ENCODE data around the gene ATF6. TPM values are rescaled to one million over a fixed set of nuclear protein-coding genes. Genes with fewer than 3 reads are reported as not detected.
A peak's percentile ranks its signal among the peaks of the same experiment; 100 is the strongest.
"Not testable (repeated sequence)": the region's sequence is repeated elsewhere in the genome, so short reads cannot be mapped to it uniquely, and the experiment has no call there.

Gene ATF6, protein sequence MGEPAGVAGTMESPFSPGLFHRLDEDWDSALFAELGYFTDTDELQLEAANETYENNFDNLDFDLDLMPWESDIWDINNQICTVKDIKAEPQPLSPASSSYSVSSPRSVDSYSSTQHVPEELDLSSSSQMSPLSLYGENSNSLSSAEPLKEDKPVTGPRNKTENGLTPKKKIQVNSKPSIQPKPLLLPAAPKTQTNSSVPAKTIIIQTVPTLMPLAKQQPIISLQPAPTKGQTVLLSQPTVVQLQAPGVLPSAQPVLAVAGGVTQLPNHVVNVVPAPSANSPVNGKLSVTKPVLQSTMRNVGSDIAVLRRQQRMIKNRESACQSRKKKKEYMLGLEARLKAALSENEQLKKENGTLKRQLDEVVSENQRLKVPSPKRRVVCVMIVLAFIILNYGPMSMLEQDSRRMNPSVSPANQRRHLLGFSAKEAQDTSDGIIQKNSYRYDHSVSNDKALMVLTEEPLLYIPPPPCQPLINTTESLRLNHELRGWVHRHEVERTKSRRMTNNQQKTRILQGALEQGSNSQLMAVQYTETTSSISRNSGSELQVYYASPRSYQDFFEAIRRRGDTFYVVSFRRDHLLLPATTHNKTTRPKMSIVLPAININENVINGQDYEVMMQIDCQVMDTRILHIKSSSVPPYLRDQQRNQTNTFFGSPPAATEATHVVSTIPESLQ
- total RNA-seq (2014; rRNA removed; shearing (Covaris generic)), result 25.3 and 25.9 TPM in 2 replicates

DNA sequence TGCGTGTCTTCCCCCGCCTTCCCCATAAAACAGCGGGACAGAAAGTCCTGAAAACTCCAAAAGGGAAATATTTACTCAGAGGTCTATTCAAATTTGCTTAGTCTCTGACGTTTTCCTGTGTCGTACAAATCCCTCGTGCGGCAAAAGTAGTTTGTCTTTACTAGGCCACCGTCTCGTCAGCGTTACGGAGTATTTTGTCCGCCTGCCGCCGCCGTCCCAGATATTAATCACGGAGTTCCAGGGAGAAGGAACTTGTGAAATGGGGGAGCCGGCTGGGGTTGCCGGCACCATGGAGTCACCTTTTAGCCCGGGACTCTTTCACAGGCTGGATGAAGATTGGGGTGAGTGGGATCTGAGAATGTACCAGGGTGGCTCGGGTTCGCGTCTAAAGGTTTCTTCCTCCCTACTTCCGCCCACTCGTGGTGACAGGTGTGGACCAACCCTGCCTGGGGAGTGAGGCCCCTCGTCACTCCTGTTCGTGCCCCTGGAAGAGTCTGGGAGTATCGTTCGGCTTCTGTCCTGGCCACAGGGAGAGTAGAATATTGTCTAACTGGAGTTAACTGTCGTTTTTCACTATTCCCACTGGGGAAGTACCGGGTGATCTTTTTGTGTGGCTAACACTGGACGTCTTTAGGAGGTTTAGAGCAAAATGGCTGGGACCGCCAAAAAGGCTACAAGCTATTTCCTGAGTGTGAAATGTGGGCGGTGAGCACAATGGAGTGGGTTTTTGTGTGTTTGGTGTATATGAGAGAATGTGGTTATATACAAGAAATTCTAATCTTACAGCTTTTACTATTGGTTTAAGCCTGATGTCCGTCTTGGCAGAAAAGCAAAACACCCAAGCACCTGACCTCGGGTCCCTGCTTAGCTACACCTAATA, at the start of gene ATF6:
ATF6 (plus strand) TSS at position 219 of the 880 bp plus-strand sequence; CDS start at position 260, 41 bp downstream.
- no peaks in the 10 kb centered on the region for H3K27me3 ChIP-seq
- H3K4me3 ChIP-seq, result peak within 1 kb of the TSS; percentile 77
- H3K9me3 ChIP-seq (replicated peaks), result no peaks in the 10 kb centered on the region
- no peaks in the 10 kb centered on the region for H3K4me1 ChIP-seq
- DNase-seq, result peak; percentile 85 to 91
- H3K36me3 ChIP-seq, result no peaks in the 10 kb centered on the region
- peak within 1 kb of the TSS; percentile 66 for H3K27ac ChIP-seq

DNA sequence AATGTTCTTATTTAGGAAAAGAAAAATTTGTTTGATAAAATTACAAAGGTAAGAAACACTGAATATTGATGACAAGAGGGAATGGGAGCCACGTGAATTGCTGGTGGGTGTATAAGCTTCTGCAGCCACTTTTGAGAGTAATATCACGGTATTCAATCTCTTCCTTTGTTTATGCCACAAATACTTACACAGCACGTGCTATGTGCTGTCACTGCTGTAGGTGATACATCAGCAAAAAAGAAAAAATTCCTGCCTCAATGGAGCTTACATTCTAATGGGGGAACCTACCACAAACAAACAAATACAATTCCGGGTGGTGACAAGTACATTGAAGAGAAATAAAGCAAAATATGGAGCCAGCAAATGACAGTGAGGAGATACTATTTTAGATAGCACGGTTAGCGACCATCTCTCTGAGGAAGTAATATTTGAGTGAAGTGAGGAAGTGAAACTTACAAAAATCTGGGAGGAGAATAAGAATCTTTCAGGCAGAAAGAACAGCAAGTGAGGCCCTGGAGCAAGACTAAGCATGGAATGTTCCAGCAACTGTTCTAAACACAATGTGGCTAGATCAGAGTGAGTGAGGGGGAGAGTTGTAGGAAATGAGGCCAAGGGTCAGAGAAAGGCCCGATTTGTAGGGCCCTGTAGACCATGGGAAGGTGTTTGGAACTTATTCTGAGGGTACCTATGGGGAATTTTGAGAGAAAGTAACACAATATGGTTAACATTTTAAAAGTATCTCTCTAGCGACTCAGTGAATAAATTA, 47.4 kb upstream of the ATF6 start:
- Histone ChIP-seq H3K4me3 (no peak overlapping the region), H3K27me3 (no peaks in the 10 kb centered on the region), H3K36me3 (no peaks in the 10 kb centered on the region; the same call in 1 of the 2 replicates), H3K9me3 (replicated peaks) (no peaks in the 10 kb centered on the region), H3K27ac (no peak overlapping the region), H3K4me1 (peaks cover 4% of the 10 kb centered on the region; the same call in 1 of the 2 replicates)
- no peak for DNase-seq

DNA sequence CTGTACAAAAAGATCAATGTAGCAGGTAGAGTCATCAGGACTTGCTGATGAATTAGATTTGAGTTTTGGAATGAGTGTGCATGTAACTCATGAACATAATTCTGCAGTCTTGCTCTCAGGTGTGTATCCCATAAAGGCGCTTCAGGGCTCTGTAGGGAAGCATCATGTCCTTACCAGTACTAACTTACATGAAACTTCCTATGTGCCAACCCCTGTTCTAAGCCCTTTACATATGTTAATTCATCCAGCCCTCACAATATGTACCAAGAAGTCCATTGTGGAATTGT, 46.9 kb upstream of the ATF6 start:
- DNase-seq, result no peak
- no peak overlapping the region for H3K4me3 ChIP-seq
- H3K27me3 ChIP-seq, result no peaks in the 10 kb centered on the region
- no peak overlapping the region for H3K27ac ChIP-seq
- H3K4me1 ChIP-seq, result peaks cover 4% of the 10 kb centered on the region; the same call in 1 of the 2 replicates
- H3K36me3 ChIP-seq, result no peaks in the 10 kb centered on the region
- H3K9me3 ChIP-seq (replicated peaks), result no peaks in the 10 kb centered on the region

DNA sequence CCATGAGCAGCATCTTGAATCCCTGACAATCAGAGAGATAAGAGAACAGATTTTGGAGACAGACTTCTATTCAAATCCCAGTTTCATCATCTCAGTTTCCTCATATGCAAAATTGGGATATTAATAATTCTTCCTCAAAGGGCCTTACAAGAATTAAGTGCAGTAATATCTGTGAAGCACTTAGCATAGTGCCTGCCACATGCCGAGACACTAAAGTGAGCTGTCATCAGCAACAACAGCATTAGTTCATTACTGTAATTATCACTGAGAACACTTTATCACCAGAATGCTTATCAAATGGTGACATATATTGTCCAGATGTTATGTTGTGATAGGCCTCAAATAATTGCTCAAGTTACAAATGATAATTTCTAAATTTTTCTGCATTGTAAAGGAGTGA, 45.7 kb upstream of the ATF6 start:
- Histone ChIP-seq H3K4me1 (peaks cover 4% of the 10 kb centered on the region; the same call in 1 of the 2 replicates), H3K9me3 (replicated peaks) (no peaks in the 10 kb centered on the region), H3K4me3 (no peak overlapping the region), H3K27me3 (no peaks in the 10 kb centered on the region), H3K27ac (no peak overlapping the region), H3K36me3 (no peaks in the 10 kb centered on the region)
- DNase-seq, result no peak

DNA sequence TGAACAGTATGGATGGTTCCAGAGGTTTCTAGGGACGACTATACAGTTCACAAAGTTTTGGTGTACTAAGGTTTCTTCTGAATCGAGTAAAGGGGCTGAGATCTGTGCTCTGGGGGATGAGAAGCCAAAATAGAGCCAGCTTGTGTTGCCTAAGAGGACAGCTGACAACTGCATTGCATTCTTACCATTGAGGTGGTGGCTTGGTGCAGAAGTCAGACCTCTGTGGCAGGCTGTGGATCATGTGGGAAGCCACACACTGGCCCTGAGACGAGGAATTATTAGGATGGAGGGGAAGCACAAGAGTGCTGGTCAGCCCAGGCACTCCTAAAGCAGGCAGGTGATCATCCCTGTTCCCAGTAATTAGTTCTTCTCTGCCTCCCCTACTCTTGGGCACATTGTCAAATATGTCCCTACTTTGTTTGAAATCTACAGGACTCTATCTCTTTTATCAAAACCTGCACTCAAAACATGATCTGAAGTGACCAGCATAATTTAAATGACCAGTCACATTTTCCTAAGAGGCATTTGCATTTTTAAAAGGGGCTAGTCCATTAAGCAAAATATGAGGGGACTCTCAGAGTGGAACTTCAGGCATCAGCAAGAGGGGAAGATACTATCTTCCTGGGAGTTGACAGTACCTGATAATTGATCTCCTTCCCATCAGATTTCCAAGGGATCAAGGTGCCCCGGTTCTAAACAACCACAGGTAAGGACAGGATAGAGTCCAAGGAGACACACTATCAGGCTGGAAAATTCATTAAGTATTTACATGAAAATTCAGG, 45.0 kb upstream of the ATF6 start, which contains the start of gene FCRLB:
FCRLB (plus strand) TSS at position 589 of the 782 bp plus-strand sequence. CDS start 1,129 bp downstream, outside the sequence.
- H3K9me3 ChIP-seq (replicated peaks), result no peaks in the 10 kb centered on the region
- H3K4me1 ChIP-seq, result peaks cover 4% of the 10 kb centered on the region; the same call in 1 of the 2 replicates
- no peaks in the 10 kb centered on the region for H3K27me3 ChIP-seq
- no peak within 1 kb of the TSS for H3K27ac ChIP-seq
- no peaks in the 10 kb centered on the region for H3K36me3 ChIP-seq
- DNase-seq, result peak in 1 of 2 experiments; percentile 23
- H3K4me3 ChIP-seq, result no peak within 1 kb of the TSS

DNA sequence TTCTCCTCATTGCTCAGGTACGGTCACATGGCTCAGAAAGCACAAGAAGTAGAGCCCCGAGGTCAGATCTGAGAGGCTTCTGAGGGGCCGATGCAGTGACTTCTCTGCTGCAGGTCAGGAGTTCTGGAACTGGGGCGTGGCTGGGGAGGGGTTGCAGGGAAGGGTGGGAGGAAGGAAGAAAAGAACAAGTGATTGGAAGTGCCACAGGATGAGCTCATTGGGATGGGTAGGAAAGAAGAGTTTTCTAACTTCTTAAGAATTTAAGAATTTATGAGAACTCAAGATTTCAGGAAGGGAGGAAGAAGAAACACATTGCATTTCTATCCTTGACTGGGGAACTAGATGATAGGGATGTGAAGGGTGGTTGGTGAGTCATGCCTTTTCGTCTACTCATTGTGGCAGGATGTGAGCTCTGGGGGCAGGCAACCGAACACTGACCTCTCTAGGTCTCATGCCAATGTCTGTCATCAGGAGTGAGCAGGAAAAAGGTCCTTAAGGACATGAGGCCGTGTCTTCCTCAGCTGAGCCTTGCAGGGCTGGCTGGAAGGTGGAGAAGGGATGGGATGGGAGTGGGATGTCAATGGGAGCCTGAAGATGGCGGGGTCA, 44.3 kb upstream of the ATF6 start:
- DNase-seq, result peak in 1 of 2 experiments; percentile 17
- Histone ChIP-seq H3K4me1 (peaks cover 4% of the 10 kb centered on the region; the same call in 1 of the 2 replicates), H3K27me3 (no peaks in the 10 kb centered on the region), H3K36me3 (no peaks in the 10 kb centered on the region), H3K4me3 (no peak overlapping the region), H3K27ac (no peak overlapping the region), H3K9me3 (replicated peaks) (no peaks in the 10 kb centered on the region)

DNA sequence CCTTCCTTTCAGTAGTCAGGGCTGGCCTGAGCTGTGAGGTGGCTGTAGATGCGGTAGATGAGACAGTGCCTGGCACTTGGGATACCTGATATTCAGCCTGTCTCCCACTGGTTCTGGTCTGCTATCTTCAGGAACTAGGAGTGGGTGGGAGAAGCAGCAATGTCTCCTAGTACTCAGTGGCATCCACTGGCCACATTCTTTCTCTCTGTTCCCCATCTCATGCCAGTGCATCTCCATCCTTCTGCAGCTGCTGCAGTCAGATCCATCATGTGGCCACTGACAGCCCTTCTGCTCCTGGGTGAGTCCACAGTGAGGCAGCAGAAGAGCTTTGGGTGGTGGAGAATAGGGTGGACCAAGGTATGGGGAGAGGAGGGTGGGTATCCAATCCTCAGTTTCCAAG, 43.7 kb upstream of the ATF6 start:
- Histone ChIP-seq H3K4me1 (peaks cover 4% of the 10 kb centered on the region; the same call in 1 of the 2 replicates), H3K9me3 (replicated peaks) (no peaks in the 10 kb centered on the region), H3K36me3 (no peaks in the 10 kb centered on the region), H3K27me3 (no peaks in the 10 kb centered on the region), H3K27ac (no peak overlapping the region), H3K4me3 (no peak overlapping the region)
- DNase-seq, result no peak

DNA sequence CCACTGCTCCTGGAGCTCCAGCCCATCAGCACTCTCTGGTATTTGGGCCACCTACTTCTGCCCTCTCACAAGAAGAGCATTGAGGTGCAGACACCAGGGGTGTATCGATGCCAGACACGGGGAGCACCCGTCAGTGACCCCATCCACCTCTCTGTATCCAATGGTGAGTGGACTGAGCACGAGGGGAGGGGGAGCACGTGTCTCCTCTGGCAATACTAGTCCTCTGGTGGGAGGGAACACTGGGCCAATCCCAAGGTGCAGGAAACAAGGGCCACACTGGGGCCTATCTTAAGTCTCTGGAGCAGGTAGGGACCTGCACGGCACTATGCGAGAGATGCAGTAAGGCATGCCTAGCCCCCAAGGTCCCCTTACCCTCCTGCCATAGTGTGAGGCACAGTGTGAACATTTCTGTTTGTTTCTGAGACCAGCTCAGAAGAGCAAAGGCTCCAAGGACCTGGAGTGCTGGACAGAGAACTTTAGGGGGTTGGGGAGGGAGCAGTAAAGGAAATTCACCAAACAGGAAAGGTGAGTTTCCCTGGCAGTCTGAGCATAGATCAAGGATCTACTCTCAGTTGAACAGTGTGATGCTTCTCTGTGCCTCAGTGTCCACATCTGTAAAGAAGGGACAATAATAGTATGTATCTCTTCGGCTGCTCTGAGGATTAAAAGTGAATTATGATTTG, 42.5 kb upstream of the ATF6 start:
- Histone ChIP-seq H3K27ac (no peak overlapping the region), H3K4me1 (peaks cover 6% of the 10 kb centered on the region), H3K27me3 (no peaks in the 10 kb centered on the region), H3K4me3 (no peak overlapping the region), H3K9me3 (replicated peaks) (no peaks in the 10 kb centered on the region), H3K36me3 (no peaks in the 10 kb centered on the region)
- DNase-seq, result no peak

DNA sequence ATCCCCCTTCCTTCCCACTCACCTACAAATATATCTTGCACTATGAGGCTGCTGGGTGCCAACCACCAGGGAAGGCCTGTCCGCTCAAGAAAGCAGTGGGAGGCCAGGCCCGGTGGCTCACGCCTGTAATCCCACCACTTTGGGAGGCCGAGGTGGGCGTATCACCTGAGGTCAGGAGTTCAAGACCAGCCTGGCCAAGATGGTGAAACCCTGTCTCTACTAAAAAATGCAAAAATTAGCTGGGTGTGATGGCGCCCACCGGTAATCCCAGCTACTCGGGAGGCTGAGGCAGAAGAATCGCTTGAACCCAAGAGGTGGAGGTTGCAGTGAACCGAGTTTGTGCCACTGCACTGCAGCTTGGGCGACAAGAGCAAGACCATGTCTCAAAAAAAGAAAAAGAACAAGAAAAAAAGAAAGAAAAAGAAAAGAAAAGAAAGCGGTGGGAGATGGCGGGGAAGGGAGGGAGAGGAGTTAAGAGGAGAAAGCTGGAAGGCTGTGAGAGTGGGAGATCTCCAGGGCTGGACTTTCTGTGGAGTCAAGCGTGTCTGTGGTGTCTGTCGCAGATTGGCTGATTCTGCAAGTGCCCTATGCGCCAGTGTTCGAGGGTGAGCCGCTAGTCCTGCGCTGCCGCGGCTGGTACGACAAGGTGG, 40.7 kb upstream of the ATF6 start:
- Histone ChIP-seq H3K27ac (peak overlapping the region; percentile 100), H3K4me3 (peak overlapping the region; percentile 94), H3K4me1 (peaks cover 22% of the 10 kb centered on the region)
- peak; percentile 40 to 51 for DNase-seq
- H3K27me3 ChIP-seq; H3K36me3 ChIP-seq; H3K9me3 ChIP-seq (replicated peaks): not testable (repeated sequence)

DNA sequence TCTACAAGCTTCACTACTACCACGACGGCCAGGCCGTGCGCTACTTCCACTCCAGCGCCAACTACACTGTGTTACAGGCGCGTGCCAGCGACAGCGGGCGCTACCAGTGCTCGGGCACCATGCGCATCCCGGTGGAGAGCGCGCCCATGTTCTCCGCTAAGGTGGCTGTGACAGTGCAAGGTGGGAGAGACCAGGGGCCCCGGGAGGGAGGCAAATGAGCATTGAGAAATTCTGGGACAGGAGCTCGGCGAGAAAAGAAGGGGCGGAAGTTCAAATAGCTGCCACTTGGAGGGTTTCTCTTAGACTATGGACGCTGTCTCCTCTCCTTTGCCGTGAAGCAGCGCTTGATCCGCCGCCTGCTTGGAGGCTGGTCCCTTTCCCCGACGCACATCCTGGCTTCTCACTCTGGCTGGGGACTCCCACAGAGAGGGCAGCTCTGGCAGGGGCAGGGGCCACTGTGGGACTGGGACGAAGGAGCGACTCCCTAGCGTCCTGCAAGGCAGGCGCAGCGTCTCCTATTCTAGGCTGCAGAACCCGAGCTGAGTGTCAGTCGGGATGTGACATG, 40.1 kb upstream of the ATF6 start:
- Histone ChIP-seq H3K36me3 (no peaks in the 10 kb centered on the region), H3K4me1 (peaks cover 28% of the 10 kb centered on the region), H3K27me3 (no peaks in the 10 kb centered on the region), H3K4me3 (peak overlapping the region; percentile 94), H3K9me3 (replicated peaks) (no peaks in the 10 kb centered on the region), H3K27ac (peak overlapping the region; percentile 100)
- DNase-seq, result peak; percentile 51 to 63

DNA sequence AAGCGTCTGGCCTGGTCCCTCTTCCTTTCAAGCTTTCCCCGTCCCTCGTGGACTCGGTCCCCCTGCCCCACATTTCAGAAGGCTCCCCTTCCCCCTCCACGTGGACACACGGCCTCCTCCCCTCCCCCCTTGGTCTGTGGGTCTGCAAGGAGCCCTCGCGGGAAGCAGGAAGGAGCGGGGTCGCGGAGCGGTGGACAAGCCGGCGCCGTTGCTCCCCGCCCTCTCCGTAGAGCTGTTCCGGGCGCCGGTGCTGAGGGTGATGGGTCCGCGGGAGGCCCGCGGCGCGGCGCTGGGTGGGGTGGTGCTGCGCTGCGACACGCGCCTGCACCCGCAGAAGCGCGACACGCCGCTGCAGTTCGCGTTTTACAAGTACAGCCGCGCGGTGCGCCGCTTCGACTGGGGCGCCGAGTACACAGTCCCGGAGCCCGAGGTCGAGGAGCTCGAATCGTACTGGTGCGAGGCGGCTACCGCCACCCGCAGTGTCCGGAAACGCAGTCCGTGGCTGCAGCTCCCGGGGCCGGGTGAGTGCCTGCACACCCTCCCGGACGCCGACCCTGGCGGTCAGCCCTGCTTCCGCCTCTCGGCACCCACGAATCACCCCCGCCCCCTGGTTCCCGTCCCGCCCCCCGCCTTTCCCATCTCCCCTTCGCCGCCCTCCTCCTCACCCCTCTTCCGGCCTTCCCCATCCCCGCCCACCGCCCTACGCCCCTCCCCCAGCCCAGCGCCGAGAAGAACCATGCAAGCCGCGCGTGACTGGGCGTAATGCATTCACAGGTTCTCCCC, 39.5 kb upstream of the ATF6 start:
- H3K4me3 ChIP-seq, result peak overlapping the region; percentile 94
- no peaks in the 10 kb centered on the region for H3K9me3 ChIP-seq (replicated peaks)
- H3K27me3 ChIP-seq, result no peaks in the 10 kb centered on the region
- H3K36me3 ChIP-seq, result no peaks in the 10 kb centered on the region
- peak; percentile 92 to 95 for DNase-seq
- peak overlapping the region; percentile 100 for H3K27ac ChIP-seq
- peaks cover 35% of the 10 kb centered on the region for H3K4me1 ChIP-seq
